Heart left ventricle (tissue), 13 donors: ENCODE measurements around the gene HSPA12A.

ENCODE experiments used
- POLR2A ChIP-seq, 2 donors: fragments of 450-650 bp; IDR thresholded peaks; one replicate each; pipeline ENCODE4 v1.6.1; 2017; ENCODE audit warnings: antibody characterized with exemption in 2 of 2, mild to moderate bottlenecking in 2 of 2, moderate library complexity in 2 of 2
- TF ChIP-seq, protein P1 (sequence below), 12 donors: fragments of 200-600 bp; sonication (generic) in 4 of 12; IDR thresholded peaks; one replicate each; pipeline versions ENCODE4 v1.5.0 to v1.8.0; 2018 to 2022; ENCODE audit warnings: antibody characterized with exemption in 12 of 12, mild to moderate bottlenecking in 5 of 12
- donor health status: ischemic (EF 13 %, LVEDD 7.1; RV severe dilation, severe dysfunction).
- donor health status: DM: no; HTN: yes; CAD: no.
- donor health status: DM: no; HTN: no; CAD: no.
- donor health status: ischemic (EF 25% LVEDD 6.9; RV normal size, moderate dysfunction).
- donor health status: ischemic (EF 25% LVEDD 5.7; RV mildly dilated, moderate dysfunction).
- donor health status: ischemic (EF 35%, LVEDD 5.7; RV mildly dilated, moderate dysfunction).
- donor health status: nonischemic (EF 11% LVEDD 7.7; RV severe dilation, severe dysfunction).
- donor health status: DM: yes; HTN: yes; CAD: no.
- donor health status: PGD.
- donor health status: ischemic (EF 29% LVEDD 5.4; RV normal size, mild dysfunction).
- donor health status: nonischemic (EF 23%, LVEDD 6.1; RV moderate dilation, normal function).

- no peak for TF ChIP-seq POLR2A (IDR thresholded peaks at IDR 0.05)
- TF ChIP-seq, protein P1, sequence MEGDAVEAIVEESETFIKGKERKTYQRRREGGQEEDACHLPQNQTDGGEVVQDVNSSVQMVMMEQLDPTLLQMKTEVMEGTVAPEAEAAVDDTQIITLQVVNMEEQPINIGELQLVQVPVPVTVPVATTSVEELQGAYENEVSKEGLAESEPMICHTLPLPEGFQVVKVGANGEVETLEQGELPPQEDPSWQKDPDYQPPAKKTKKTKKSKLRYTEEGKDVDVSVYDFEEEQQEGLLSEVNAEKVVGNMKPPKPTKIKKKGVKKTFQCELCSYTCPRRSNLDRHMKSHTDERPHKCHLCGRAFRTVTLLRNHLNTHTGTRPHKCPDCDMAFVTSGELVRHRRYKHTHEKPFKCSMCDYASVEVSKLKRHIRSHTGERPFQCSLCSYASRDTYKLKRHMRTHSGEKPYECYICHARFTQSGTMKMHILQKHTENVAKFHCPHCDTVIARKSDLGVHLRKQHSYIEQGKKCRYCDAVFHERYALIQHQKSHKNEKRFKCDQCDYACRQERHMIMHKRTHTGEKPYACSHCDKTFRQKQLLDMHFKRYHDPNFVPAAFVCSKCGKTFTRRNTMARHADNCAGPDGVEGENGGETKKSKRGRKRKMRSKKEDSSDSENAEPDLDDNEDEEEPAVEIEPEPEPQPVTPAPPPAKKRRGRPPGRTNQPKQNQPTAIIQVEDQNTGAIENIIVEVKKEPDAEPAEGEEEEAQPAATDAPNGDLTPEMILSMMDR (IDR thresholded peaks at IDR 0.05): no peak
Measured at GRCh38 chr10:116783011-116783655, 40.8 kb upstream of the HSPA12A start.
